ENCODE measurements around the gene LRRC32.
A peak's percentile ranks its signal among the peaks of the same experiment; 100 is the strongest.

The LRRC32 gene

GRCh38 chr11:76680518-76681425, 10.2 kb upstream of the LRRC32 start:
- DNase-seq = peak; percentile 61 to 78

GRCh38 chr11:76678321-76678720, 7.8 kb upstream of the LRRC32 start:
- no peak for TF ChIP-seq POLR2A (IDR thresholded peaks at IDR 0.05; ENCODE audit: low read length)
- TF ChIP-seq GATA1 (IDR thresholded peaks at IDR 0.05; ENCODE audit: low read depth, low read length) = no peak
- no peak for DNase-seq

More at GRCh38 chr11:76680518-76681425, 10.2 kb upstream of the LRRC32 start:
- TF ChIP-seq GATA1 (IDR thresholded peaks at IDR 0.05; ENCODE audit: low read depth, low read length) (no peak), POLR2A (IDR thresholded peaks at IDR 0.05; ENCODE audit: low read length) (no peak)

- no peak for DNase-seq
- TF ChIP-seq GATA1 (IDR thresholded peaks at IDR 0.05; ENCODE audit: low read depth, low read length) = no peak
- no peak for TF ChIP-seq POLR2A (IDR thresholded peaks at IDR 0.05; ENCODE audit: low read length)
These were observed 6.9 kb upstream of the LRRC32 start for GRCh38 chr11:76677458-76677765.

GRCh38 chr11:76676636-76677457, 6.3 kb upstream of the LRRC32 start:
- no peak for TF ChIP-seq POLR2A (IDR thresholded peaks at IDR 0.05; ENCODE audit: low read length)
- TF ChIP-seq GATA1 (IDR thresholded peaks at IDR 0.05; ENCODE audit: low read depth, low read length) = no peak
- no peak for DNase-seq

GRCh38 chr11:76674517-76675400, 4.2 kb upstream of the LRRC32 start:
- no peak for DNase-seq

GRCh38 chr11:76673176-76674142, 2.9 kb upstream of the LRRC32 start:
- DNase-seq = no peak
- TF ChIP-seq POLR2A (IDR thresholded peaks at IDR 0.05; ENCODE audit: low read length) = no peak
- no peak for TF ChIP-seq GATA1 (IDR thresholded peaks at IDR 0.05; ENCODE audit: low read depth, low read length)

More at GRCh38 chr11:76674517-76675400, 4.2 kb upstream of the LRRC32 start:
- no peak for TF ChIP-seq GATA1 (IDR thresholded peaks at IDR 0.05; ENCODE audit: low read depth, low read length)
- no peak for TF ChIP-seq POLR2A (IDR thresholded peaks at IDR 0.05; ENCODE audit: low read length)

- no peak for DNase-seq
- no peak for TF ChIP-seq GATA1 (IDR thresholded peaks at IDR 0.05; ENCODE audit: low read depth, low read length)
These were observed 2.1 kb upstream of the LRRC32 start for GRCh38 chr11:76672431-76673175.

- TF ChIP-seq POLR2A (IDR thresholded peaks at IDR 0.05; ENCODE audit: low read length) (no peak), GATA1 (IDR thresholded peaks at IDR 0.05; ENCODE audit: low read depth, low read length) (no peak)
- no peak for DNase-seq
These were observed 1.2 kb upstream of the LRRC32 start for GRCh38 chr11:76671626-76672309.

GRCh38 chr11:76671237-76671592, 668 bp upstream of the LRRC32 start:
- no peak for TF ChIP-seq POLR2A (IDR thresholded peaks at IDR 0.05; ENCODE audit: low read length)
- no peak for TF ChIP-seq GATA1 (IDR thresholded peaks at IDR 0.05; ENCODE audit: low read depth, low read length)
- no peak for DNase-seq

- TF ChIP-seq POLR2A (IDR thresholded peaks at IDR 0.05; ENCODE audit: low read length) = no peak
- no peak for TF ChIP-seq GATA1 (IDR thresholded peaks at IDR 0.05; ENCODE audit: low read depth, low read length)
- no peak for DNase-seq
These were observed 554 bp downstream of the LRRC32 start for GRCh38 chr11:76669901-76670484.

All from erythroblast (primary cell).